HG02759 (cell line): ENCODE results near the gene ZRSR2.

Source experiments
- ATAC-seq: cut with Tn5 transposase; IDR thresholded peaks from one replicate; pipeline ENCODE4 v1.9.1; 2021; ENCODE audit warnings: mild to moderate bottlenecking, moderate library complexity; ENCODE audit not compliant: unreplicated experiment

ZRSR2 gene

GRCh38 chrX:15843960-15844359 lies 53.7 kb downstream of the ZRSR2 start:
- ATAC-seq = no peak

DNA sequence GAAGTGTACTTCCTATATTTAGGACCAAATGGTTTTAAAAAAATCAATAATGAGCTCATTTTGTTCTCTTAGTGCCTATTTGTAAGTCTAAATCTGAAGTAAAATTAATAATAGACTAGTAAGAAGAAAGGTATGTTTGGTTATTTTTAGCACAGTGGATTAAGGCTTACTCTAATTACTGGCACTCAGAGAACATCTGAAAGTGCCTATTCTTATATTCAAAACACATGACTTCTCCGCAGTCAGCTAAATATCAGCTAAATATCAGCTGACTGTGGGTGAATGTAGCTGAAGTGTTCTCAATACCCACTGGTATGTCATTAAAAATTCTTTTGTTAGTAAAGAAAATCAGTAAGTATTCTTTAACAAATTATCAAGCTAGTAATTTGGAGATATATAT lies 58.3 kb downstream of the ZRSR2 start:
- no peak for ATAC-seq

DNA sequence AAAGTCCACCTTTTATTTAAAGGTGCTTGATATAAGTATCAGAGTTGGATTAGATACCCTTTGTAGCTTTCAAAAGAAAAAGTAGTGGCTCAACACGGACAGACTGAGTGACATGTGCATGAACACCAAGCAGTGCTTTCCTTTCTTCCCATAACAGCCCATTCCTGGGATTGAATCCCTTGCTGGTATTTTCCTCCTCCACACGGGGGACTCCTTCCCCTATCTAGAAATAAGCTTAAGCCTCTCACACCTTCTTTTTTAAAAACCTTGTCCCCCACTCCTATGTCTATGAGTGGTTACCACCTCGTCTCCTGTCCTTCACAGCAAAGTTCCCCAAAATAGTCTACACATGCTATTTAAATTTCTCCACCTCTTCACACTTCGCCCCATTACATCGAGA lies 59.3 kb downstream of the ZRSR2 start:
- no peak for ATAC-seq

- no peak for ATAC-seq
Measured at GRCh38 chrX:15853586-15854079, 63.3 kb downstream of the ZRSR2 start.

DNA sequence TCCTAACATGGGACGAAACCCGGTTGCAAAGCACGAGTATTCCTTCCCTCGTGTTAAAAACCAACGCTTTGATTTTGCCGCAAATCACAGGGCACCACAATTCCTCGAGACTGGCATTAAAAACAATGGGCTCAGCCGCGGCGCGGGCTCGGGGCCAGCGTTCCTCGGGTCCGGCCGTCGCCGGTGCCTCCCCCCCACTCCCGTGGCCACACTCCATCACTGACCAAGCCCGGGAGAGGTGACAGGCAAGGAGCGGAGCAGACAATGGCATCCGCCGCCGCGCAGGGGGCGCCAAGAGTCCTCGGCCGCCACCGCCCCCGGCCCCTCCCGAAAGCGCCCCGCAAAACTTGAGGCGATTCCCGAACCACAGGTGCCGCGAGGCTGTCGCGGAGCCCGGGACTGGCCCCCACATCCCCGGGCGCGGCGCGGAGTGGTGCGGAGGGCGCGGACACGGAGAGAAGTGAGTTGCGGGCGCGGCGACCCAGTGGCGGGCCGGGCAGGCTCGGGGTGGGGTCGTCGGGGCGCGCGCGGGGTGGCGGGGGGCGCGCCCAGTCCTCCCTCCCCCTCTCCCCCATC lies 63.9 kb downstream of the ZRSR2 start:
- peak; percentile 40 for ATAC-seq

- ATAC-seq = peak; percentile 93
Measured at GRCh38 chrX:15854712-15855567, 64.7 kb downstream of the ZRSR2 start, which contains the start of gene AP1S2. AP1S2 (minus strand) TSS chrX:15854813; CDS start chrX:15852524, 2,289 bp downstream.

- no peak for ATAC-seq
Measured at GRCh38 chrX:15855568-15856221, 65.4 kb downstream of the ZRSR2 start.

DNA sequence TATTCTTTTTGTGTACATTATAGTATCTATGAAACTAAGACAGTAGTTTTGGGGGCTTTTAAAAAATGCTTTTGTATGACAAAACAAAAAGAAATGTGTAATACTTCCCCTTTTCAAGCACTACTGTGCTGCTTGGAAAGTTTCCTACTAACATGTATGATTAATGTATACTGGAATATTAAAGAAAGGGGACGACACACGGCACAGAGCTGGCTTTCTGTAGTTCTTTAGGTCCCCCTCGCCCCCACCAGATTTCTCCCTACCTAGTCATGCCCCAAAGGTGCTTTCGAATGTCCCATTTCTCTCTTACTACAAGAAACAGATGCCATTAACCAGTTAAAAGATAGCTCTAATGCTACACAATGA lies 65.9 kb downstream of the ZRSR2 start:
- no peak for ATAC-seq

DNA sequence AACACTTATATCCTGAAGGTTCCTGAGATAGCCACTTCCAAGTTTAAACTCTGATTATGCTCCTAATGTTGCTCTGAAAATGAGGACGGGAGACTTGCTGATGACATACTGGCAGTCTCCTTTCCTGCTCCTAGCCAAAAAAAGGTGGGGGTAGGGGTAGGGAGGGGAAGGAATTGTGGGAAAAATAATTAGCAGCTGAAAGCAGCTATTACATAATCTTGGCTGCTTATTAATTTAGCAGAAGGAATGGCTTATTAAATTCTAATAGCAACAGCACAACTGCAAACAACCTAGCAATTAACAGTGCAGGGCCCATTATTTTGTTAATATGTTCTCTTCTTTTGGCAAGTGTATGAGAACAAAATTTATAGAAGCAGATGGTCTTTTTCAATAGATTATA lies 66.4 kb downstream of the ZRSR2 start:
- no peak for ATAC-seq

- ATAC-seq = no peak
Measured at GRCh38 chrX:15858051-15858450, 67.8 kb downstream of the ZRSR2 start.

DNA sequence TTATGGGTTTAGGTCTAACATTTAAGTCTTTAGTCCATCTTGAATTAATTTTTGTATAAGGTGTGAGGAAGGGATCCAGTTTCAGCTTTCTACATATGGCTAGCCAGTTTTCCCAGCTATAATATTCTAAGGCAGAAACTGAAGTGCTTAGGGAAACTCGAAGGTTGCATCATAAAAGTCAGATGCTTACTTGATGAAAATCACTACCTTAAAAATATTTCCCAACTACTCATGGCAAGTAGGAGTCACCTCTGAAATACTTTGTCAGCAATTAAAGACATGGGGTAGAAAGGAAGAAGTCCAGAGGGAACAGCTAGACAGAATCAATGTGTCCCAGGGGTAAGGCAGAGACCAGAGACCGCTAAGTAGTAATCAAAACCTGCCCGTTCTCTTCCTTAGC lies 70.6 kb downstream of the ZRSR2 start:
- ATAC-seq = no peak

GRCh38 chrX:15864023-15864422 lies 73.7 kb downstream of the ZRSR2 start:
- no peak for ATAC-seq

DNA sequence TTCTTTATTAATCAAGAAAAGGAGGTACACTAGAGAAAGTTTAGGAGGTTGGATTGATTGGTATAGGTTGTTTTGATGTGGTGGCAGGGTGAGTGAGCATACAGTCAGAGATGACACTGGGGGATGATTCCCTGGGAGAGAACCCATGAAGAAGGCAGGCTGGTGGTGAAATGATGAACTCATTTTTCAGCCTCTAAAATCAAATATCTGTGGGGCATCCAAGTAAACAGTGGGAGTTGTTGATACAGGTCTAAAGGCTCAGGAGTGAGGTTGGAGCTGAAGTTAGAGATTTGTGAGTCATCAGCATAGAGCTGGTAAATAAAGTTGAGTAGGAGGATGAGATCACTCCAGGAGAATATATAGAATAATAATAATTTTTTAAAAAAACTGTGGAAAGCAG lies 74.3 kb downstream of the ZRSR2 start:
- ATAC-seq = no peak

DNA sequence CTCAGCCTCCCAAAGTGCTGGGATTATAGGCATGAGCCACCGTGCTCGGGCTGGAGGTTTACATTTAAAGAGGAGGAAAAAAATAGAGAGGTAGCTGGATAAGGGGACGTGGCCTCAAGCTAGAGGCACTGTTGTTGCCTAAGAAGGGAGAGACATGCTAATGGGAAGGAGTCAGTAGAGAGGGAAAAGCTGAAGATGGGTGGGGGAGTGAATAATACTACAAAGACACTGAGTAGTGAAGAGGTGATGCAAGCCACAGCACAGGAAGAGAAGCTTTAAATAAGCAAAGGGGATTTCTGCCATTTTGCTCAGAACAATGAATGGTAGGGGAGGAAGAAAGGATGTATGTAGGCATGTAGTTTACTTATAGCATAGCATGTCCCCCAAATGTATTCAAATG lies 75.9 kb downstream of the ZRSR2 start:
- no peak for ATAC-seq

DNA sequence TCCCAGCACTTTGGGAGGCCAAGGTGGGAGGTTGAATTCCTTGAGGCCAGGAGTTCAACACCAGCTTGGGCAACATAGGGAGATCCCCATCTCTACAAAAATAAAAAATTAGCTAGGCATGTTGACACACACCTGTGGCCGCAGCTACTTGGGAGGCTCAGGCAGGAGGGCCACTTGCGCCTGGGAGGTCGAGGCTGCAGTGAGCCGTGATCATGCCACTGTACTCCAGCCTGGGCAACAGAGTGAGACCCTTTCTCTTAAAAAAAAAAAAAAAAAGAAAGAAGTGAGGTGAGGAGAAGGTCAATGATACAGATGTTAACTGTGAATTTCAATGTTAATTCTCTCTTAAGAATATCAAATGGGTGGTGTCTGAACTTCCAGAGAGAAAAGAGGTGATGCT lies 79.4 kb downstream of the ZRSR2 start:
- no peak for ATAC-seq

GRCh38 chrX:15870310-15870709 lies 80.0 kb downstream of the ZRSR2 start:
- no peak for ATAC-seq
